Mesodermal cell (in vitro differentiated cells): ENCODE measurements around the gene CDH2.

Experiments used
- H3K27ac ChIP-seq: 2 replicates; pipeline ENCODE4 v1.7.0; 2013; ENCODE audit warnings: mild to moderate bottlenecking, low read depth, low read length, moderate library complexity; ENCODE audit not compliant: severe bottlenecking
- H3K36me3 ChIP-seq: 2 replicates; pipeline ENCODE4 v1.7.1; 2013; ENCODE audit warnings: mild to moderate bottlenecking, low read length, moderate library complexity; ENCODE audit not compliant: control insufficient read depth, insufficient read depth
- H3K4me1 ChIP-seq: one replicate; pipeline ENCODE4 v1.7.1; 2013; ENCODE audit warnings: mild to moderate bottlenecking, low read length; ENCODE audit not compliant: insufficient read depth, control insufficient read depth, poor library complexity, severe bottlenecking
- H3K4me3 ChIP-seq: 2 replicates; pipeline ENCODE4 v1.7.0; 2013; ENCODE audit warnings: low read length, control low read depth, mild to moderate bottlenecking; ENCODE audit not compliant: insufficient read depth, poor library complexity, severe bottlenecking; ENCODE audit errors: extremely low read depth
- H3K9me3 ChIP-seq: 2 replicates; pipeline ENCODE4 v1.7.1; 2013; ENCODE audit warnings: mild to moderate bottlenecking, low read length, moderate library complexity; ENCODE audit not compliant: control insufficient read depth
- WGBS, 2 experiments: methylation state at CpG; one replicate each; pipeline ENCODE4 v1.1.5; 2013; ENCODE audit warnings: missing lambda C conversion rate in 2 of 2; ENCODE audit not compliant: insufficient coverage in 2 of 2; 5-methylcytosine and 5-hydroxymethylcytosine counted together

CDH2 gene

DNA sequence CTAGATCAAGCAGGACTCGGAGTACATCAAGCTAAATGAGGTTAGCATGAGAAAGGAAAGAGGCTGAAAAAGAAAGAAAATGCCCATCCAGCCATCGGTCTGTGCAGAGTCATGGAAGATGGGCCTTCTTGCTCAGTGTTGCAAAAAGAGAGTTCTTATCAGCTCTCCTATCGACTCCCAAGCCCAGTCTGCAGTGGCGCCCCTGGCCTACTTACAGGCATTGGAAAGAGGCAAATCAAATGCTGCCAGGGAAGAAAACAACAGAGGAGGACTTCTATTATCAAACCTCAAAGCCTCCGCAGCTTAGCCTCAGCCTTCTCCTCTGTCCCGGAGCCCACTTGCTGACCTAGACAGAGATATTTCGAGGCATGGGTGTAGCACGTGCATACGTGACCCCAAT, 66.0 kb downstream of the CDH2 start:
- Histone ChIP-seq H3K27ac (peak overlapping the region; percentile 93), H3K9me3 (no peaks in the 10 kb centered on the region), H3K36me3 (peaks cover 2% of the 10 kb centered on the region), H3K4me3 (no peak overlapping the region), H3K4me1 (peaks cover 79% of the 10 kb centered on the region)
- WGBS, 2 experiments = 77 to 88% methylated on average over 4 to 8 of the region's 9 CpGs

DNA sequence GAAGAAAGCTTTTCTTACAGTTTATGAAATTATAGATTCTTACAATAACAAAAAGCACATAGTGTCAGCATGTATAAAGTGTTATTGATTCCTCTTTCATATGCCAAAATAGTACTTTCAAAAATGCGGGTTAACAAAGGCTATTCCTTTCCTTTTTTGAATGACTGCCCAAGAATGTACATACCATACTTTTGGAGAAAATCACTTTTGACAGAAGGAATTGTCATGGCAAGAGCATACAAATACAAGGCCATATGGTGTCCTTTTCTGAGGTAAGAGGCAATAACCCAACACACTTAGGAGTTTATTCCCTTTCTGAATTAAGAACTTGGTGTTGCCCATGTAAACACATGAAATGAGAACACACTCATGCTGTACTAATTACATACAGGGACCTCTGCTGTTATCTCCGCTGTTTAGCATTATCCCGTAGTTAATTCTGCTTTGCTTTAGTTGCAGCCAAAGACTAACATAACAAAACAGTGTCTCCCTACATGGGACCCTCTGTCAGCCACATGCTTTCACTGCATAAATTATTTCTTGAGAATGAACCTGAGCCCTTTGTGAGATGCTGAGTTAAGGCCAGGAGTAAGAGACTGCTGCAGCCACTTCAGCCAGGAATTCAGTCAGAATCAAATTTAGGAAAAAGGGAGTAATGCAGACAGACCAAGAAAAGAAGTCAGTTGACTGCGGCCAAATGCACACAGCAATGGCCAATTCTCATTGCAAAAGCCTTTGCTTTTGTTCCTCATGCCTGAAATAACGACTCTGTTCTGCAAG, 67.0 kb downstream of the CDH2 start:
- H3K9me3 ChIP-seq = no peaks in the 10 kb centered on the region
- peaks cover 71% of the 10 kb centered on the region for H3K4me1 ChIP-seq
- peaks cover 4% of the 10 kb centered on the region for H3K36me3 ChIP-seq
- 73 to 77% methylated on average over 3 to 5 of the region's 5 CpGs for WGBS, 2 experiments
- no peak overlapping the region for H3K4me3 ChIP-seq
- H3K27ac ChIP-seq = peak overlapping the region; percentile 55

DNA sequence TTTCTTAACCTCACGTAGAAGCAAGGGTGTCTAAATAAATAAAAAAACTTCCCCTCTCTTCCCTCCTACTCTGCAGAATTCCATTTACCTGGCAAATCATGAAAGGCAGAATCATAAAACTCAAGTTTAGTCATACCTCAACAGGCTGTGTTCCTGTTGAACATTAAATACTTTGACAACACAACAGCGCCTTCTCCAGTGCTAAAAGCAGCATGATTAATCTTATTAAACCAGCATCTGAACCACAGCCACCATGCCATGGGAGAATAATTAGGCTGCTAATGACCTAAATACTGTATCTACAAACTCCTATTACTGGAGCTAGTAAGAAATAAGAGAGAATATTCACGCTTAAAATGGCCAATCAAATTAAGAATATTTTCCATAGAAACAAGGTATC, 68.1 kb downstream of the CDH2 start:
- H3K4me1 ChIP-seq = peaks cover 63% of the 10 kb centered on the region
- WGBS, 2 experiments = 63 to 80% methylated on average over 1 of the region's 3 CpGs
- no peak overlapping the region for H3K4me3 ChIP-seq
- no peaks in the 10 kb centered on the region for H3K9me3 ChIP-seq
- peaks cover 8% of the 10 kb centered on the region for H3K36me3 ChIP-seq
- no peak overlapping the region for H3K27ac ChIP-seq

DNA sequence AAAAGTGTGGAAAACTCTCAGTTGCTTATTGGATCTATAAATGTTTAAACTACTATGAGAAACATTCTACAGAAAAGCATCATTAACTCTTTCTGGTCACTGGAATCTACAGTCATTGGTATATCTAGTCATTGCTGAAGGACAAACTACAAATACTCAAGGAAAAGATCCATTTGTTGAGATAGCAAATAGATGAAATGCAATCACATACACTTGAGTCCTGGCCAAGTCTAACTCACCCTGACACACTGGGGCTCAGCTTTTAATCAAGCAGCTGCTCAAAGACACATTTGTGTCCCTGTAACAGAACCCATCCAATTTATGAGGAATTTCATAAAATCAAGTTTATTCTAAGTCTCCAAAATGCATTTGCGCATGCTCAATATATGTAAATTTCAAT, 68.7 kb downstream of the CDH2 start:
- Histone ChIP-seq H3K4me1 (peaks cover 57% of the 10 kb centered on the region), H3K36me3 (peaks cover 12% of the 10 kb centered on the region), H3K27ac (peak overlapping the region; percentile 41), H3K9me3 (no peaks in the 10 kb centered on the region), H3K4me3 (no peak overlapping the region)
- no CpG with 5 or more reads among the region's 1 CpG for WGBS, 2 experiments

GRCh38 chr18:28099237-28099636, 77.7 kb downstream of the CDH2 start:
- Histone ChIP-seq H3K4me3 (no peak overlapping the region), H3K36me3 (peaks cover 58% of the 10 kb centered on the region), H3K27ac (no peak overlapping the region), H3K9me3 (no peaks in the 10 kb centered on the region), H3K4me1 (peaks cover 13% of the 10 kb centered on the region)

GRCh38 chr18:28095631-28096030, 81.3 kb downstream of the CDH2 start:
- WGBS, 2 experiments = 89 to 92% methylated on average over 2 to 3 of the region's 4 CpGs
- Histone ChIP-seq H3K9me3 (no peaks in the 10 kb centered on the region), H3K4me1 (peaks cover 13% of the 10 kb centered on the region), H3K4me3 (no peak overlapping the region), H3K36me3 (peaks cover 43% of the 10 kb centered on the region), H3K27ac (no peak overlapping the region)

GRCh38 chr18:28095041-28095440, 81.9 kb downstream of the CDH2 start:
- Histone ChIP-seq H3K27ac (no peak overlapping the region), H3K4me3 (no peak overlapping the region), H3K4me1 (peaks cover 11% of the 10 kb centered on the region), H3K36me3 (peaks cover 37% of the 10 kb centered on the region), H3K9me3 (no peaks in the 10 kb centered on the region)
- 81 to 90% methylated on average over 2 of the region's 3 CpGs for WGBS, 2 experiments

- H3K36me3 ChIP-seq = peaks cover 13% of the 10 kb centered on the region
- H3K27ac ChIP-seq = no peak overlapping the region
- H3K9me3 ChIP-seq = no peaks in the 10 kb centered on the region
- no peak overlapping the region for H3K4me3 ChIP-seq
- peaks cover 36% of the 10 kb centered on the region for H3K4me1 ChIP-seq
- no CpG with 5 or more reads among the region's 2 CpGs for WGBS, 2 experiments
These were observed 85.7 kb downstream of the CDH2 start for GRCh38 chr18:28091197-28091596.

DNA sequence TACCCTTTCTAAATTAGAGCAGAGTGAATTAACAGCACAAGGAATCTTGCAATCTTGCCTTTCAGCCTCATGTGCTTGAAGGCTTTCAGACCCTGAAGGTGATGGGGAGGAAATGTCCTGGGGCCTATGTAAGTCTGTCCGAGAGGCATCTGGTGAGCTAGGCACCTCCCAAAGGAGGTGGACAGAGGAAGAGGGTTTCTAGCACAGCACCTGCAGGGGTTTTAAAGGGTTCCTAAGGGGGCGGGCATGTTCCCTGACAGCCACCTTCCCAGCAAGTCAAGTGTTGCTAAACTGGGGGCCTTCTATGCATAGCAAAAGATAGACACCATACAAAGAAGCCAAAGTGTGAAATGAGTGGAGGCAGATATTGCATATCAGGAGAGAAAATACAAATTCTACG, 88.5 kb downstream of the CDH2 start:
- no peak overlapping the region for H3K27ac ChIP-seq
- peaks cover 50% of the 10 kb centered on the region for H3K4me1 ChIP-seq
- H3K4me3 ChIP-seq = no peak overlapping the region
- H3K36me3 ChIP-seq = peaks cover 6% of the 10 kb centered on the region
- H3K9me3 ChIP-seq = no peaks in the 10 kb centered on the region
- WGBS, 2 experiments = 55 to 67% methylated on average over 1 of the region's 3 CpGs

DNA sequence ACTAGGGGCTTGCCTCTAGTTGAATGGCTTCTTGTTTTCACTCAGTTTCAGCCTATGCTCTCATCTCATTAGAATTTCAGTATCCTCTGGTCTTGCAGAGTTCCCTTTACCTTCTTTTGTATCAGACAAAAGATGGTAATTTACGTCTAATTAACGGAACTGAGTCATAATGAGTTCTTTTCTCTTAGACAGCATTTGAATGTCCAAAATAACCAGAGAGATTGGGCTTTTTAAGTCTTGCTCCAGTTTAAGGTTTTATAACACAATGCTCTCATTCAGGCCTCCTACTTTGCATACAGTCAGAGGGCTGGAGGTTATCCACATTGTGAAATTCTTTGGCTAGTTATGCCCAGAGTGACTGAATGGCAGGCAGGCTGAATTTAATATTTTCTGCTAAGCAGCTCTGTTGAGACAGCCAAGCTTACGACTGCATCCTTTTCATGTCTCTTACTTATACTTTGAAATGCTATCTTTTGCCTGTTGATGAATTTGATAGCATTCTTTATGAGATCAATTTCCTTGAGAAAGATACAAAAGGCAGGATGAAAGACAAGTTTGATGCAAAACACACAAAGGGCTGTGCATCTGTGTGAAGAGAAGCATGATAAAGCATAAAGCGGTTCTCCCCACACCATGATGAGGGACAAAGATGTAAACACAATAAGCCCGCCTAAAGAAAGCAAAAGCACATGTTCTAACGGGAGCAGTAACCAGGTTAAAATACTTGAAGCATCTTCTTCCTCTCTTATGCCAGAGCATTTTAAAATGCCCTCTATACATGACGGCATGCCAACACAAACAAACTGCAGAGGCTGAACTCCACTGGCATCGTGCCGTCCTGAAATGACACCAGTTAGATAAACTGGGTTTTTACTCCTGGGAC, 90.0 kb downstream of the CDH2 start:
- whole genome bisulfite sequencing, 2 experiments = 68 to 78% methylated on average over 6 to 7 of the region's 9 CpGs
- Histone ChIP-seq H3K4me3 (no peak overlapping the region), H3K27ac (peak overlapping the region; percentile 75), H3K9me3 (no peaks in the 10 kb centered on the region), H3K36me3 (peaks cover 4% of the 10 kb centered on the region), H3K4me1 (peaks cover 55% of the 10 kb centered on the region)

DNA sequence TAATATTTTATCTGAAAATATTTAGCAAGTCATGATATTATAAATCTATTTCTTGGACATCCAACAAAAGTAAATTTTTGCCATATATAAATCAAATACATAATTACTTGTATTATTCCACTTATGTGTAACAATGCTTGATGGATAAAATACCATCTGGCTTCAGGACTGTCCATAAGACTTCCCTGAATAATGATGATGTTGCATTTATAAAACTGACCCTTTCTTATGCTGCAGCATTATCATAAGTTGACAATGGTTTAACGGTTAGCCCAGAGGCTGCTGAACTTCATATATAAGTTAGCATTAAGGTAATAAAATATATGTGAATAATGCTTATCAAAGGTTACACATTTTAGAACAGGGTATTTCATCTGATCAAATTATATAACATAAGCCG, 95.4 kb downstream of the CDH2 start:
- no CpG with 5 or more reads among the region's 2 CpGs for WGBS, 2 experiments
- no peaks in the 10 kb centered on the region for H3K36me3 ChIP-seq
- peaks cover 68% of the 10 kb centered on the region for H3K4me1 ChIP-seq
- no peak overlapping the region for H3K4me3 ChIP-seq
- H3K27ac ChIP-seq = no peak overlapping the region
- no peaks in the 10 kb centered on the region for H3K9me3 ChIP-seq
